ENCODE results near the gene SP9. TPM values are rescaled to one million over a fixed set of nuclear protein-coding genes. Genes with fewer than 3 reads are reported as not detected.
A peak's percentile ranks its signal among the peaks of the same experiment; 100 is the strongest.

SP9 gene
- total and polyA plus RNA-seq, 4 donors, result 0.30 to 1.9 (median 1.2) TPM

DNA sequence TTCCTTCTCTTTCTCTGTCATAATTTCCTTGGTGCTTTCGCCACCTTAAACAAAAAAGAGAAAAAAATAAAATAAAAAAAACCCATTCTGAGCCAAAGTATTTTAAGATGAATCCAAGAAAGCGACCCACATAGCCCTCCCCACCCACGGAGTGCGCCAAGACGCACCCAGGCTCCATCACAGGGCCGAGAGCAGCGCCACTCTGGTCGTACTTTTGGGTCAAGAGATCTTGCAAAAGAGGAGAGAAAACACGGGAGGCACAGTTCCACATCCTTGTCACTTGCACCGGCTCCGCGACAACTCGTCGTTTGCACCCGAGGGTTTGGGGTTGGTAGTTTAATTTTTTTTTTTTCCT lies 1.8 kb upstream of the SP9 start:
- Histone ChIP-seq H3K4me1 (ENCODE audit: control insufficient read depth, insufficient read depth, low read length) (peaks cover 48% of the 10 kb centered on the region), H3K36me3 (ENCODE audit: control insufficient read depth, insufficient read depth, low read length) (no peaks in the 10 kb centered on the region), H3K4me3 (ENCODE audit: low read depth, low read length) (no peak overlapping the region), H3K27ac (ENCODE audit: low read depth, low read length) (no peak overlapping the region), H3K9me3 (ENCODE audit: control insufficient read depth, insufficient read depth, low read length) (no peaks in the 10 kb centered on the region), H3K27me3 (ENCODE audit: control insufficient read depth, insufficient read depth, low read length) (peaks cover 100% of the 10 kb centered on the region)
- 16% methylated on average over 11 of the region's 15 CpGs for WGBS (ENCODE audit: insufficient coverage)
- DNase-seq (ENCODE audit: low read depth in 4 of 6, low spot score in 6 of 6), result peak in 2 of 6 donors; percentile 8 to 39

DNA sequence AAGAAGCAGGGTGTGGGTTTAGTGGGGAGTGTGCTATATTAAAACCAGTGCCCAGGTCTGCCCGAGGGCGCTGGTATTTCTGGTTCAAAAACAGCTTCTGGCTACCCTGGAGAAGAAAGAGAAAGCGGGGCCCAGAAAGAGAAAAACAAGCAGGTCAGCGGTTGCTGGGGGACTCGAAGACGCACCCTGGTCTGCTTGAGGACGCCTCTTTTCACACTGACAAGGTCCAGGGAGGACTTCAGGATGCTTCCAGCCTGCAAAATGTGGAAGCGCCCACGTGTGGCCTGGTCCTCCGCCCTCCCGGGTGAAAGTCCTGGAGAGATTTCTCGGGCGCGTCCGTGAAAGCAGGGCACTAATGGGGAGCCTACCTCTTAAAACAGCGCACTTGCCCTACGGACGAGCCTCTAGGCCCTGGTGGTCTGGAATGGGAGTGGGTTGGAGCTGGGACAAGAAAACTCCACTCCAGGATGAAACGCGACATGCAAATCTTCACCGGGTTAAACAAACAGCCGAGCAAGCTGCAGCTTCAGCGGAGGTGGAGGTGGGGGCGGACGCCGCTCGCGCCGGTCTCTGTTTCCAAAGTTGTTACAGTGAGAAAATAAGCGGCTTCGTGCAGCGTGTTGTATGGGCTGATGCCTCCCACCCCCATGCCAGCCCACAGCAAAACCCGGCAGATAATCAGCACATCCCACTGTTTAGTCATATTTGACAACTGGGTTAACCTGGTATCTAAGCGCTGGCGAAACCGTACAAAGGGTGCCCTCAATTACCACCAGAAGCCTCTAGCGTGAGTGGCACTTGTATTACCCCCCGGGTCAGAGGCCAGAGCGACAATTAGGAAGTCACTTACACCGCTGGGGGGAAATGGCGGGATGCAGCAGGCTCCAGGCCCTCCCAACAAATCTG lies 1.1 kb upstream of the SP9 start:
- 10% methylated on average over 38 of the region's 41 CpGs for WGBS (ENCODE audit: insufficient coverage)
- Histone ChIP-seq H3K36me3 (ENCODE audit: control insufficient read depth, insufficient read depth, low read length) (no peaks in the 10 kb centered on the region), H3K4me3 (ENCODE audit: low read depth, low read length) (no peak overlapping the region), H3K27ac (ENCODE audit: low read depth, low read length) (no peak overlapping the region), H3K4me1 (ENCODE audit: control insufficient read depth, insufficient read depth, low read length) (peaks cover 43% of the 10 kb centered on the region), H3K27me3 (ENCODE audit: control insufficient read depth, insufficient read depth, low read length) (peaks cover 100% of the 10 kb centered on the region), H3K9me3 (ENCODE audit: control insufficient read depth, insufficient read depth, low read length) (no peaks in the 10 kb centered on the region)
- peak in 2 of 6 donors; percentile 23 to 40 for DNase-seq (ENCODE audit: low read depth in 4 of 6, low spot score in 6 of 6)

DNA sequence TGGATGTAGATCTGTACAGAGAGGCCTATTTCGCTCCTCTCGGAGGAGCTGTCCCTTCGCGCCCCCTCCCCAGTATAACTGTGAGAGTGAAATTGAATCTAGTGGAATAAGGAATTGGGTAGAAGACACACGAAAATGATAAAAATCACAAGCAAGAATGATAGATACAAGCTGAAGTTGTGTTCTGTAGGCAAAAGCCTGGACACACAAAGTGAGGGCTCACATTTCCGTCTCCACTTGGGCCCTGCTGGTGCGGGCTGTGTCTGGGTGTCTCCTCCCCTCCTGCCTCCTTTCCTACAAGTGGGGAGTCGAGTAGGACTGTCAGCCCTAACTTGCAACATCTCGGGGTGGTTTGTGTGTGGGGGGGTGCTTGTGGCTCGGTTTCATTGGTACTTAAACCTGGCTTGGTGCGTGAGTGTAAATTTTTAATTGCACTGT lies 457 bp upstream of the SP9 start:
- H3K27ac ChIP-seq (ENCODE audit: low read depth, low read length), result no peak overlapping the region
- H3K4me1 ChIP-seq (ENCODE audit: control insufficient read depth, insufficient read depth, low read length), result peaks cover 40% of the 10 kb centered on the region
- WGBS (ENCODE audit: insufficient coverage), result 15% methylated on average over 3 of the region's 11 CpGs
- H3K9me3 ChIP-seq (ENCODE audit: control insufficient read depth, insufficient read depth, low read length), result no peaks in the 10 kb centered on the region
- H3K4me3 ChIP-seq (ENCODE audit: low read depth, low read length), result no peak overlapping the region
- H3K27me3 ChIP-seq (ENCODE audit: control insufficient read depth, insufficient read depth, low read length), result peaks cover 100% of the 10 kb centered on the region
- DNase-seq (ENCODE audit: low read depth in 4 of 6, low spot score in 6 of 6), result peak in 3 of 6 donors; percentile 28 to 57 (median 45)
- H3K36me3 ChIP-seq (ENCODE audit: control insufficient read depth, insufficient read depth, low read length), result no peaks in the 10 kb centered on the region

DNA sequence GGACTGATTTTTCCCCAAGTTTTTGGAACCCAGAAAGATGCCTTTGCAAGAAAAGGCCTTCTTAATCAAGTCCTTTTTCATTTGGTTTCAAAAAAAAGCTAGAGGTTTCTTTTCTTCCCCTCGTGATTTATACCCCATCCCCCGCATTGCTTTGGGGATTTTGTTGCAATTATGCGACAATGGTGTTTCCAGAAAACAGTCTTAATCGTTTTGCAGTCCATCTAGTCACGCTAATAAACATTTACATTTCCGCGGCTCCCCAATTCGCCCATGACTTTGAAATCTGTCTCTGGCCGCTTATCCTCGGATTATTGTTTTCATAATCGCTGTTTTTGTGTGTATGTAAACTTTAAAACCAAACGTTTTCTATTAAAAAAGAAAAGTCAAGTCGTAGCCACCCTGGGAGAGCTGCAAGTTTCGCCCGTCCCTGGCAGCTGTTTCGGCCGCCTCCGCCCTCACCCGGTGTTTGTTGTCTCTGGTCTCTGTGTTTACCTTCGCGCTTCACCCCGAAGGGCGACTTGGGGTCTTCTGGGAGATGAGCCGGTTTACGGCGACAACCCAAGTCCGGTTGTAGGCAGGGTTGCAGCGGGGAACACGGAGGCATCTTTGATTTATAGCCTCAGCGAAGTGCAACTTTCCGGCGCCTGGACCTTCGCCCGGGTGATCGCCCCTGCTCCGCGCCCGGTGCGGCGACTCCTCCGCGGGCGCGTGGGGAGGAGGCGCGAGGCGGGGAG lies 667 bp downstream of the SP9 start:
- H3K4me1 ChIP-seq (ENCODE audit: control insufficient read depth, insufficient read depth, low read length), result peaks cover 46% of the 10 kb centered on the region
- H3K4me3 ChIP-seq (ENCODE audit: low read depth, low read length), result peak overlapping the region; percentile 21
- H3K27ac ChIP-seq (ENCODE audit: low read depth, low read length), result no peak overlapping the region
- H3K9me3 ChIP-seq (ENCODE audit: control insufficient read depth, insufficient read depth, low read length), result no peaks in the 10 kb centered on the region
- DNase-seq (ENCODE audit: low read depth in 4 of 6, low spot score in 6 of 6), result peak in 3 of 6 donors; percentile 35 to 72 (median 50)
- no peaks in the 10 kb centered on the region for H3K36me3 ChIP-seq (ENCODE audit: control insufficient read depth, insufficient read depth, low read length)
- H3K27me3 ChIP-seq (ENCODE audit: control insufficient read depth, insufficient read depth, low read length), result peaks cover 100% of the 10 kb centered on the region
- WGBS (ENCODE audit: insufficient coverage), result under 1% methylated on average over 38 of the region's 47 CpGs

DNA sequence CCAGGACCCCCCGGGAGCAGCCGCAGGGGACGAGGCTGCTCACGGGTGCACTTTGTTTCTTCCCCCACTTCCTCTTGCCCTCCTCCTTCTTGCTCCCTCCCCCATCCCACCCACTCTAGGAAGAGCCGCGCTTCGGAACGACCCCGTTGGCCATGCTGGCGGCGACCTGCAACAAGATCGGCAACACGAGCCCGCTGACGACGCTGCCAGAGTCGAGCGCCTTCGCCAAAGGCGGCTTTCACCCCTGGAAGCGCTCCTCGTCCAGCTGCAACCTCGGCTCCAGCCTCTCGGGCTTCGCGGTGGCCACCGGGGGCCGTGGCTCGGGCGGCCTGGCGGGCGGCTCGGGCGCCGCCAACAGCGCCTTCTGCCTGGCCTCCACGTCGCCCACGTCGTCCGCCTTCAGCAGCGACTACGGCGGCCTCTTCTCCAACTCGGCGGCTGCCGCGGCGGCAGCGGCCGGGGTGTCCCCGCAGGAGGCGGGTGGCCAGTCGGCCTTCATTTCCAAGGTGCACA lies 1.3 kb downstream of the SP9 start:
- no peak overlapping the region for H3K27ac ChIP-seq (ENCODE audit: low read depth, low read length)
- peaks cover 52% of the 10 kb centered on the region for H3K4me1 ChIP-seq (ENCODE audit: control insufficient read depth, insufficient read depth, low read length)
- no peaks in the 10 kb centered on the region for H3K9me3 ChIP-seq (ENCODE audit: control insufficient read depth, insufficient read depth, low read length)
- no peaks in the 10 kb centered on the region for H3K36me3 ChIP-seq (ENCODE audit: control insufficient read depth, insufficient read depth, low read length)
- peak in 3 of 6 donors; percentile 21 to 60 (median 36) for DNase-seq (ENCODE audit: low read depth in 4 of 6, low spot score in 6 of 6)
- no peak overlapping the region for H3K4me3 ChIP-seq (ENCODE audit: low read depth, low read length)
- WGBS (ENCODE audit: insufficient coverage), result under 1% methylated on average over 54 of the region's 54 CpGs
- H3K27me3 ChIP-seq (ENCODE audit: control insufficient read depth, insufficient read depth, low read length), result peaks cover 100% of the 10 kb centered on the region

DNA sequence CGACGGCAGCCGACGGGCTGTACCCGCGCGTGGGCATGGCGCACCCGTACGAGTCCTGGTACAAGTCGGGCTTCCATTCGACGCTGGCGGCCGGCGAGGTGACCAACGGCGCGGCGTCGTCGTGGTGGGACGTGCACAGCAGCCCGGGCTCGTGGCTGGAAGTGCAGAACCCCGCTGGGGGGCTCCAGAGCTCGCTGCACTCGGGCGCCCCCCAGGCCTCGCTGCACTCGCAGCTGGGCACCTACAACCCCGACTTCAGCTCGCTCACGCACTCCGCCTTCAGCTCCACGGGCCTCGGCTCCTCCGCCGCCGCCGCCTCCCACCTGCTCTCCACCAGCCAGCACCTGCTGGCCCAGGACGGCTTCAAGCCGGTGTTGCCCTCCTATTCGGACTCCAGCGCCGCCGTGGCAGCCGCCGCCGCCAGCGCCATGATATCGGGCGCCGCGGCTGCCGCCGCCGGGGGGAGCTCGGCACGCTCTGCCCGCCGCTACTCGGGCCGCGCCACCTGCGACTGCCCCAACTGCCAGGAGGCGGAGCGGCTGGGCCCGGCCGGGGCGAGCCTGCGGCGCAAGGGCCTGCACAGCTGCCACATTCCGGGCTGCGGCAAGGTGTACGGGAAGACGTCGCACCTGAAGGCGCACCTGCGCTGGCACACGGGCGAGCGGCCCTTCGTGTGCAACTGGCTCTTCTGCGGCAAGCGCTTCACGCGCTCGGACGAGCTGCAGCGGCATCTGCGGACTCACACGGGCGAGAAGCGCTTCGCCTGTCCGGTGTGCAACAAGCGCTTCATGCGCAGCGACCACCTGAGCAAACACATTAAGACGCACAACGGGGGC lies 2.0 kb downstream of the SP9 start:
- DNase-seq (ENCODE audit: low read depth in 4 of 6, low spot score in 6 of 6), result peak in 2 of 6 donors; percentile 54 to 63
- WGBS (ENCODE audit: insufficient coverage), result under 1% methylated on average over 102 of the region's 102 CpGs
- no peak overlapping the region for H3K27ac ChIP-seq (ENCODE audit: low read depth, low read length)
- H3K9me3 ChIP-seq (ENCODE audit: control insufficient read depth, insufficient read depth, low read length), result no peaks in the 10 kb centered on the region
- no peaks in the 10 kb centered on the region for H3K36me3 ChIP-seq (ENCODE audit: control insufficient read depth, insufficient read depth, low read length)
- peaks cover 56% of the 10 kb centered on the region for H3K4me1 ChIP-seq (ENCODE audit: control insufficient read depth, insufficient read depth, low read length)
- H3K4me3 ChIP-seq (ENCODE audit: low read depth, low read length), result no peak overlapping the region
- peaks cover 100% of the 10 kb centered on the region for H3K27me3 ChIP-seq (ENCODE audit: control insufficient read depth, insufficient read depth, low read length)

DNA sequence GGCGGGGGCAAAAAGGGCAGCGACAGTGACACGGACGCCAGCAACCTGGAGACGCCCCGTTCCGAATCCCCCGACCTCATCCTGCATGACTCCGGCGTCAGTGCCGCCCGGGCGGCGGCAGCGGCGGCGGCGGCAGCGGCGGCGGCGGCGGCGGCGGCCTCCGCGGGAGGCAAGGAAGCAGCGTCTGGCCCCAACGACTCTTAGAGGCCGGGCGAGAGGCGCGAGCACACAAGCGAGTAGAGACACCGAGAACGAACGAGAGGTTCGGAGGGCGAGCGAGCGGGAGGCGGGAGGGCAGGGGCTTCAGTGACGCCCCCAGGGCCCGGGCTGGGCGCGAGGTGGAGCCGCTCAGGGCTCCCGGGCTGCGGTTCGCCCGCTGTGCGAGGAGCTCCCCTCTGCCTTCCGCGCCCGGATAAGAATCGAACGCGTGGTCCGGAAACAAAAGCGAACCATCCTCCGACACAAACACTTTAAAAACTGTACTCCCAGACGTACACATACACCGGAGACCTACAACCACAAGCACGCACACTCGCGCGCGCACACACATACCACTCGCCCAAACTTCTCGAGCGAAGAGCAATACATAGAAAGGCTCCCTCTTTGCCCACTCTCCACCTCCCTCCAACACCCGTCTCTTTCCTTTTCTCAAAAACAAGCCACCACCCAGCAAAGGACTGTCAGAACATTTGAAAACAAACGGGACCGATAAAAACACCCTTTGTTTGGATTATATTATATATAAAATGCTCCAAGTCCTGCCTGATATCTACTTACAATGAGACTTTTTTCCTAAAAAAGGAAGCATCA lies 2.8 kb downstream of the SP9 start:
- Histone ChIP-seq H3K4me3 (ENCODE audit: low read depth, low read length) (no peak overlapping the region), H3K27me3 (ENCODE audit: control insufficient read depth, insufficient read depth, low read length) (peaks cover 100% of the 10 kb centered on the region), H3K4me1 (ENCODE audit: control insufficient read depth, insufficient read depth, low read length) (peaks cover 65% of the 10 kb centered on the region), H3K9me3 (ENCODE audit: control insufficient read depth, insufficient read depth, low read length) (no peaks in the 10 kb centered on the region), H3K27ac (ENCODE audit: low read depth, low read length) (no peak overlapping the region), H3K36me3 (ENCODE audit: control insufficient read depth, insufficient read depth, low read length) (no peaks in the 10 kb centered on the region)
- WGBS (ENCODE audit: insufficient coverage), result 1% methylated on average over 72 of the region's 74 CpGs
- peak in 3 of 6 donors; percentile 53 to 76 (median 69) for DNase-seq (ENCODE audit: low read depth in 4 of 6, low spot score in 6 of 6)

DNA sequence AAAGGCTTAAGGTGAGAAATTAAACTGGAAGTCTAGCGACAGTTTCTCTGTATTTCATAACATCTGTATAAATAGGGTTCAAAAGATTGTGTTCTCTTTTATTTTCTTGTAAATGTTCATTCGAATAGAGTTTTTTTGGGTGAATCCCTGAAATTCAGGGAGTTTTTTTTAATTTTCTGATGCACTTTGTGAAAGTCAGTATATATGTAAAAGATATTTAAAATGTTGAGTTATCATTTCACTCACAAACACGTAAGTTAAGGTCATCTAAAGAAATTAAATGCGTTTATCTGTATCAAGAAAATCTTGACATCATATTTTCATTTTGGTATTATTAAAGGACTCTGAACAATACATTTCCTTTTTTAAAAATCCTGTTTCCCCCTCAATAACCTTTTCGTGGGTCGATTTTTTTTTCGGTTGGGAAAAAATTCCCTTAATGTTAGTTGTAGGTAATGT lies 3.4 kb downstream of the SP9 start:
- Histone ChIP-seq H3K4me1 (ENCODE audit: control insufficient read depth, insufficient read depth, low read length) (peaks cover 64% of the 10 kb centered on the region), H3K27ac (ENCODE audit: low read depth, low read length) (no peak overlapping the region), H3K9me3 (ENCODE audit: control insufficient read depth, insufficient read depth, low read length) (no peaks in the 10 kb centered on the region), H3K4me3 (ENCODE audit: low read depth, low read length) (no peak overlapping the region), H3K36me3 (ENCODE audit: control insufficient read depth, insufficient read depth, low read length) (no peaks in the 10 kb centered on the region), H3K27me3 (ENCODE audit: control insufficient read depth, insufficient read depth, low read length) (peaks cover 100% of the 10 kb centered on the region)
- no CpG with 5 or more reads among the region's 7 CpGs for WGBS (ENCODE audit: insufficient coverage)
- peak in 2 of 6 donors; percentile 24 to 48 for DNase-seq (ENCODE audit: low read depth in 4 of 6, low spot score in 6 of 6)
